ENCODE results near the gene PDE9A.

DNA sequence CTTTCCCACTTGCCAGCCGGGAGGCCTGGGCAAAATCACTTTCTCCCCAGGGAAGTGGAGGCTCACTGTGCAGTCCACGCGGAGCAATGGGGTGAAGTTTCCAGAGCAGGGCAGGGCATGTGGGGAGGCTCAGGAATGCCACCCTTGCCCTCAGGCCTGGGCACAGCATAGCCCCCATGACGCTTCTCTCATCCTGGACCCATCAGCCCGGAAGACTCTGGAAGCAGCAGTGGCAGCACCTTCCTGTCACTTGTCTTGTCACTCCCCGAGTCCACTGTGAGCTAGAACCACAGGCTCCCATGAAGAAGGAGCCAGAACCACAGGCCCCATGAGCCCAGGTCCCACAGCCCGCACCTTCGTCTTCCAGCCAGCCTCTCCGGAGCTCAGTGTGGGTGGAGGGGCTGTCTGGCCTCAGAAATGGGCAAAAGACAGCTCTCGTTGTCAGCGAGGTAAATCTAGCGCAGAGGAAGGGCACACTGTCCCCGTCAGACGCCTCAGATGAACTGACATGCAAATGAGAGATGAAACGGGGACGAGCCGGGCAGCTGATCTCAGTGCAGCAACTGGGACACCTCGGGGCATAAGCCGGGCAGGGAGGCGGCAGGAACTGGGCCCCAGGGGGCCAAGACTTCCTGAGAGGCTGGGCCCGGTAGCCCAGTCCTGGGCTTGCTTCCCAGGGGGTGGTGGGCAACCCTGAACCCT, 6.1 kb downstream of the PDE9A start:
- TF ChIP-seq, protein P1, sequence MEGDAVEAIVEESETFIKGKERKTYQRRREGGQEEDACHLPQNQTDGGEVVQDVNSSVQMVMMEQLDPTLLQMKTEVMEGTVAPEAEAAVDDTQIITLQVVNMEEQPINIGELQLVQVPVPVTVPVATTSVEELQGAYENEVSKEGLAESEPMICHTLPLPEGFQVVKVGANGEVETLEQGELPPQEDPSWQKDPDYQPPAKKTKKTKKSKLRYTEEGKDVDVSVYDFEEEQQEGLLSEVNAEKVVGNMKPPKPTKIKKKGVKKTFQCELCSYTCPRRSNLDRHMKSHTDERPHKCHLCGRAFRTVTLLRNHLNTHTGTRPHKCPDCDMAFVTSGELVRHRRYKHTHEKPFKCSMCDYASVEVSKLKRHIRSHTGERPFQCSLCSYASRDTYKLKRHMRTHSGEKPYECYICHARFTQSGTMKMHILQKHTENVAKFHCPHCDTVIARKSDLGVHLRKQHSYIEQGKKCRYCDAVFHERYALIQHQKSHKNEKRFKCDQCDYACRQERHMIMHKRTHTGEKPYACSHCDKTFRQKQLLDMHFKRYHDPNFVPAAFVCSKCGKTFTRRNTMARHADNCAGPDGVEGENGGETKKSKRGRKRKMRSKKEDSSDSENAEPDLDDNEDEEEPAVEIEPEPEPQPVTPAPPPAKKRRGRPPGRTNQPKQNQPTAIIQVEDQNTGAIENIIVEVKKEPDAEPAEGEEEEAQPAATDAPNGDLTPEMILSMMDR (IDR thresholded peaks at IDR 0.05), result no peak
- no peak for TF ChIP-seq POLR2A (IDR thresholded peaks at IDR 0.05)

Measured in testis (tissue), 2 donors.